GM12801 (cell line): ENCODE data around the gene SH3PXD2B.

Source experiments
- CTCF ChIP-seq: IDR thresholded peaks from one replicate; pipeline ENCODE4 v1.5.1; 2011; ENCODE audit warnings: control low read depth; ENCODE audit not compliant: insufficient read length; ENCODE audit errors: extremely low read depth

Gene SH3PXD2B

GRCh38 chr5:172377856-172378255, 76.5 kb downstream of the SH3PXD2B start:
- no peak for TF ChIP-seq CTCF

GRCh38 chr5:172377438-172377837, 76.9 kb downstream of the SH3PXD2B start:
- no peak for TF ChIP-seq CTCF

DNA sequence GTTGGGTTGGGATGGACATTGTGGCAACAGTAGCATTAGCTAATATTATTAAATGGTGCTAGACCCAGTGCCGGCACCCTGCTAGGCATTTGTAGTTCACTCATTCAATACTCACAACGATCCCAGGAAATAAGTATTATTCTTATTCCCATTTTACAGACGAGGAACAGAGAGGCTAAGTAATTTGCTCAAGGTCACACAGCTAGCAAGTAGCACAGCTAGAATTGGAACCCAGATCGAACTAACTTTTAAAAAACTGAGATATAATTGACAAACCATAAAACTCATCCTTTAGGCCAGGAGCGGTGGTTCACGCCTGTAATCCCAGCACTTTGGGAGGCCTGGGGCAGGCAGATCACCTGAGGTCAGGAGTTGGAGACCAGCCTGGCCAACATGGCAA, 79.5 kb downstream of the SH3PXD2B start:
- no peak for TF ChIP-seq CTCF

GRCh38 chr5:172373680-172374079, 80.6 kb downstream of the SH3PXD2B start:
- TF ChIP-seq CTCF: no peak

- TF ChIP-seq CTCF: no peak
These were observed 82.6 kb downstream of the SH3PXD2B start for GRCh38 chr5:172371684-172372083.

DNA sequence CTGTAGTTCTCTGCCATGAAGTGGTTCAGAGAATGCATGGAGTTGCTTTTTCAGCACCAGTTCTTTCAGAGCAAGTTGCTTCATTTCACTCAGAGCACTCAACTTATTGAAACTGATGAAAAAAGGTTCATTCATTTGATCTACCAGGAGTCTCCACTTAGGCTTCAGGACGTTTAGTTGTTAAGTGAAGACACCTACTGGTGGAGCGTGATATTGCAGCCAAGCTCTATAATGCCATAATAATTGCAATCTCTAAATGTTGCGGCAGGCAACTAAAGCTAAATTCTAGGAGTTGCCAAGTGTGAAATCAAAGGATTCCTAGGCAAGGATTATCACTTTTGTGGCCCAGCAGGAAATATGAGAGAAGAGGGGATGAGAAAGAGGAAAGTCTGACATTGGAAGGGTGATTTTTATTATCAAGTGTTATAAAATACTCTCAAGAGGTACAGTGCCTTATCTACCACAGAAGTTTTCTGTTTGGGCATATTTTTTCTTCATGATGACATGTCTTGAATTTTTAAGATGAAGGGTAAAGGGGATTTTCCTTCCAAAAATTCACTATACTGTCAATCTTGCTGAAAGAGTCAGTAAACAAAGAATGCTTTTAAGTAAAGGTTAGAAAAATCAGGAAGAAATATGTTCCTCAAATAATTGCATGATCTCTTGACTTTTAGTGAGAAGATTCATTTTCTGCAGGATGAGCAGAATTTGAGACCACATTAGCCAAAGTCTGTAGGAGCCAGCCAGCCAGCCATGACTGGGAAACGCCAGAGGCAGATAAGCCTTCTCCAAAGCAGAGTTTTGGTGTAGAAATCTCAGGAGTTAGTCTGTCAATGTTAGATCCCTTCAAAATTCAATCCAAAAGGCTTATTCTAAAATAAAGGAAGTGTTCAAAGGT, 83.4 kb downstream of the SH3PXD2B start:
- TF ChIP-seq CTCF: no peak

GRCh38 chr5:172370237-172370640, 84.1 kb downstream of the SH3PXD2B start:
- no peak for TF ChIP-seq CTCF
